Measurements from ENCODE around the gene EFEMP2.
A peak's percentile ranks its signal among the peaks of the same experiment; 100 is the strongest.

EFEMP2 gene

GRCh38 chr11:65866509-65867283, 5.9 kb downstream of the EFEMP2 start:
- DNase-seq (ENCODE audit: low read depth in 4 of 4, low spot score in 1 of 4) = no peak

DNA sequence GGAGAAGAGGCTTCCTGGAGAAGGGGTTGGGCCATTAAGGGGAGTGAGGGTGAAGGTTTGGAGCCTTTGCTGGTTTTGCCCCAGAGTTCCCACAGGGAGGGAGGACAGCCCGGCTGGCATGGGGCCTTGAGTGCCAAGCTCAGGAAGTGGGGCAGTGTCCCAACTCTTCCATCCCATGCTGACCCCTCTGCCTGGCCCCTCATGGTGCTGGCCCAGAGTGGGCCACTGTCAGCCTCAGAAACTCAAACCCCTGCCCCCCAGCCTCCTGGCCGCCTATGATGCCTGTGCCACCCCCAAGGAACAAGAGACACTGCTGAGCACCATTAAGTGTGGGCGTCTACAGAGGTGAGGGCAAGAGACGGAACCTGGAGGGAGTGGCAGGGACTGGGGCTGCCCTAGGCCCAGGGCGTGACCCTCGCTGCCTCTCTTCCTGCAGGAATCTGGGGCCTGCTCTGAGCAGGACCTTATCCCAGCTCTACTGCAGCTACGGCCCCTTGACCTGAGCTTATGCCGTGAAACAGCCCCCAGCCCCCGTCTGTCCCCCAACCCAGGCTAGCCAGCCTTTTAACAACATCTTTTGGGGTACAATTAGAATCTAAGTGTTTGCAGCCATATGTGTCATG, 6.9 kb downstream of the EFEMP2 start:
- no peak for DNase-seq (ENCODE audit: low read depth in 4 of 4, low spot score in 1 of 4)

- DNase-seq (ENCODE audit: low read depth in 4 of 4, low spot score in 1 of 4) = no peak
Observed at GRCh38 chr11:65864706-65865471, 7.7 kb downstream of the EFEMP2 start.

- no peak for DNase-seq (ENCODE audit: low read depth in 4 of 4, low spot score in 1 of 4)
Observed at GRCh38 chr11:65863889-65864705, 8.5 kb downstream of the EFEMP2 start.

DNA sequence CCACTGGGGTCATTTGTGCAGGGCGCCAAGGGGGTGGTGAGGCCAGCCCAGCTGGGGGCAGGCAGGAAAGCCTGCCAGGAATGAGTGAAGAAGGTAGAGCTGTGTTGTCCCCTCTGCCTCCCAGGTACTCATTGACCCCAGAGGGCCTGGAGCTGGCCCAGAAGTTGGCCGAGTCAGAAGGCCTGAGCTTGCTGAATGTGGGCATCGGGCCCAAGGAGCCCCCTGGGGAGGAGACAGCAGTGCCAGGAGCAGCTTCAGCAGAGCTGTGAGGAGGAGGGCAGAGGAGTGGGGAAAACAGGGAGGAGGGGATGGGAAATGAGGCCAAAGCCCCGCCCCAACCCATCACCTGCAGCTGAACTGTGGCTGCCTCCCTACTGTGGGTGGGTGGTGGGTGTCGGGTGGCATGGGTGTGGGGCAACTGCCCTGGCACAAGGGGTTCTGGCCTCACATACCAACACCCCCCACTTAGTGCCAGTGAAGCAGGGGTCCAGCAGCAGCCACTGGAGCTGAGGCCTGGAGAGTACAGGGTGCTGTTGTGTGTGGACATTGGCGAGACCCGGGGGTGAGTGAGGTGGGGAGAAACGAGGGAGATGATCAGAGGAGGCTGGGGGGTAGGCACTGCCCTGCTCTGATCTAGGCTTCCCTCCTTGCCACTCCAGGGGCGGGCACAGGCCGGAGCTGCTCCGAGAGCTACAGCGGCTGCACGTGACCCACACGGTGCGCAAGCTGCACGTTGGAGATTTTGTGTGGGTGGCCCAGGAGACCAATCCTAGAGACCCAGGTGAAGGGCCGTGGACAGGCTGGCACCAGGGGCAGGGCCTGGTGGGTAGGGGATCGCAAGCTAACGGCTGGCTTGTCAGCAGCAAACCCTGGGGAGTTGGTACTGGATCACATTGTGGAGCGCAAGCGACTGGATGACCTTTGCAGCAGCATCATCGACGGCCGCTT, 9.4 kb downstream of the EFEMP2 start:
- DNase-seq (ENCODE audit: low read depth in 4 of 4, low spot score in 1 of 4) = no peak

GRCh38 chr11:65862191-65862735, 10.3 kb downstream of the EFEMP2 start:
- DNase-seq (ENCODE audit: low read depth in 4 of 4, low spot score in 1 of 4) = no peak

GRCh38 chr11:65861533-65862183, 10.9 kb downstream of the EFEMP2 start:
- no peak for DNase-seq (ENCODE audit: low read depth in 4 of 4, low spot score in 1 of 4)

DNA sequence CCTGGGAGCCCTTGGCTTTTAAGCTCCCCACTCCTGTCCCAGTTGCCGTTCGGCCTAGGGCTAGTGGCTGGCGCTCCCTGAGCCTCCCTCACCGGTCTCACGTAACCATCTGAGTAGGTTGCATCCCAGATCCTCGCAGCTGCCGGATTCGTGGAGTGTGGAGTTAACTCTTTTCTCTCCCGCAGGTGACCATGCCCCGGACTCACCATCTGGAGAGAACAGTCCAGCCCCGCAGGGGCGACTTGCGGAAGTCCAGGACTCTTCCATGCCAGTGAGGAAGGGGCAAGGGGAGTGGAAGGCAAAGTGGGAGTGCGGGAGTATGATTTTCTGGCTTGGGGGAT, 11.5 kb downstream of the EFEMP2 start:
- DNase-seq (ENCODE audit: low read depth in 4 of 4, low spot score in 1 of 4) = no peak

GRCh38 chr11:65860278-65861164, 12.1 kb downstream of the EFEMP2 start, which contains the start of gene MUS81:
Gene MUS81, plus strand, starts transcription at chr11:65860433. Its CDS starts 321 bp downstream, at chr11:65860754.
- DNase-seq (ENCODE audit: low read depth in 4 of 4, low spot score in 1 of 4) = peak; percentile 86 to 97 (median 94)

- peak in 1 of 4 experiments; percentile 21 for DNase-seq (ENCODE audit: low read depth in 4 of 4, low spot score in 1 of 4)
Observed at GRCh38 chr11:65859812-65860277, 12.8 kb downstream of the EFEMP2 start.

DNA sequence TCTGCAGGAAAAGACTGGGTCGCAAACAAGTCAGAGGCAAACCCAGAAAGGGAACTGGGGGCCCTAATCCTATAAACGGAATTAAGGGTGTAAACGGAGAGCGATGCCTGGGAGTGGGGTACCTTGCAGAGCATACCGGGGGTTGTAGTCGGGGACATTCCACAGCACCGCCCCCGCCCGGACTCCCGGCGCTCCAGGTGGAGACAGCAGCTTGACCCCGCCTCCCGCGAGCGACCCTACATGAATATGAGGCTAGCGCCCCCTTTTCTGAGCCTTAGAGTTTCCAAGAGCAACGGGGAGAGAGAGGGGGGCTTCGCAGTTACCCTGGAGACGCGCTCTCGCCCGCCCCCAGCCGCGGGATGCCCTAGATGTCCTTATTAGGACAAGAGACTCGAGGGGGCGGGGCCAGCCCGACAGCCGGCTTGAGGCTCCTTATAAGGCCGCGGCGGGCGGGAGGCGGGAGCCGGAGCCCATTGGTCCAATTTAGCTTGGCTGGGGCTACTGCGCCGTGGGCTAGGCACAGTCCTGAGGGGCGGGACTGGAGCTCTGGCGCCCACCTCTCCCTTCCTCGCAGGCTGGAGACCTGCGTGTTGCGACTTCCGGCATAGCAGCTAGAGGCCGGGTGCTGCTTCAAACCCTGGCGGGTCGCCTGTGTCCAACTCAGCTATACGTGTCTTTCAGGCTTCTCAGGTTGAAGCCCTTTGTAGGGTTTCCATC, 13.3 kb downstream of the EFEMP2 start:
- peak; percentile 91 to 100 (median 94) for DNase-seq (ENCODE audit: low read depth in 4 of 4, low spot score in 1 of 4)

DNA sequence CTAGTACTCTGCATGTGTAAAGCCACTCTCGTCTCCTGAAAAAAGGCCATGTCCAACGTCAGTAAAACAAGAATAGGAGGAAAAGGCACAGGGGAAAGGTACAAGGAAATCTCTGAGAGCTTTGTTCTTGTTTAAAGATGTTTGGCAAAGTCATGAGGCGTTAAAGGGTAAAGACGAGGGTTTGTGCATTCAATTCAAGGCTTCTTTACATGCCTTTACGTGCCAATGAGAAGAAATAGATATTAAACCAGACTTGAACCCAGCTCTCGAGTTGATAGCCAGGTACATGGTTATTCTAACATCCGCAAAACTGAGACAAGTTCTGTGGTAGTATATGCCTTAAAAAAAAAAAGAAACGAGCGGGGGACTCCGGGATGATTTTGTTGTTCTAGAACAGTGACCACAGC, 13.9 kb downstream of the EFEMP2 start:
- DNase-seq (ENCODE audit: low read depth in 4 of 4, low spot score in 1 of 4) = no peak

DNA sequence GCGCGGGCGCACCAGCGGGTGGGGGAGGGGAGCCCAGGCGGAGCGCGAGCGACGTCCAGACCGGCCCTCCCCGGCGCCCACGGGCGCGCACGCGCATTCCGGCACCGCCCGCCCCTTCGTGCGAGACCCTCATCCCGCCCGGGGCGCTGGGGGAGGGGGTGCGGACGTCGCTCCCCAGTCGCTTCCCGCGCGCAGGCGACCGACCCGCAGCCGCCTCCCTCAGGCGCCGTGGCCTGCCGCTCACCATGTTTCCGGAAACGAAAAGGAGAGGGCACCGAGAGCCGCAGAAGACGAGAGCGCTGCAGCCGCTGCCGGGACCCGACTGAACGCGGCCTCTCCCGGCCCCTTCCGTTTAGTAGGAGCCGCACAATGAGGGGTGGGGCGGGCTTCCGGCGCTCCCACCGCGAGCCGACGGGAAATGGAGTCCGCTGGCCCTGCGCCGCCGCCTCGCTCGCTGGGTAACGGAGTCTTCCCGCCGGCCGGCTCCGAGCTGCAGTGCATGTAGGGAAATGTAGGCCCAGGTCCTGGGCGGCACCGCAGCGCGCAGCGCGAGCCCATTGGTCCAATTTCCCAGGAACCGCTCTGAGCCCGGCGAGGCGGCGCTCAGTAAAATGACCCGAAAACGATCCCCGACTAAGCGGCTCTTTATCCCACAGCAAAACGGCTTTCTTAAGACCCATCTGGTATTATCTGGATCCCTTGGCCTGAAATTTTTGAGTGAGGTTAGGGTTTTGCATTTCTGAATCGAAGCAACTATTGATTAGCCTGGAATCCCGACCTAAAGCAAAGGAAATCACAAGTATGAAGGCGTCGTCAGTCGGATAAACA, 14.5 kb downstream of the EFEMP2 start, which contains the start of gene CFL1:
Gene CFL1 (minus strand): TSS at position 328 of the 828 bp plus-strand sequence. CDS start 81 bp downstream, at position 247.
- DNase-seq (ENCODE audit: low read depth in 4 of 4, low spot score in 1 of 4) = peak; percentile 83 to 96 (median 90)

- peak in 1 of 4 experiments; percentile 45 for DNase-seq (ENCODE audit: low read depth in 4 of 4, low spot score in 1 of 4)
Observed at GRCh38 chr11:65857500-65857852, 15.1 kb downstream of the EFEMP2 start.

GRCh38 chr11:65856689-65857499, 15.7 kb downstream of the EFEMP2 start:
- peak; percentile 57 to 82 (median 67) for DNase-seq (ENCODE audit: low read depth in 4 of 4, low spot score in 1 of 4)

All from stimulated activated CD4-positive, alpha-beta T cell treated with anti-CD3 and anti-CD28 coated beads, Interleukin-1b, Interleukin-23, amount 100 ng/mL, for 24 hours (primary cell).